Measurements from ENCODE around the gene NAA80. TPM values are rescaled to one million over a fixed set of nuclear protein-coding genes. Genes with fewer than 3 reads are reported as not detected.

NAA80 gene
- total and polyA plus RNA-seq, 2 of the 13 experiments (the other 11 are each of a cell fraction or from before 2014, with no cell fraction given) = 3.4 to 8.7 TPM

GRCh38 chr3:50278123-50278879 lies 20.9 kb downstream of the NAA80 start (continued):
- TF ChIP-seq ZUFSP (CRISPR knock-in tag; IDR thresholded peaks at IDR 0.05; ENCODE audit: borderline replicate concordance) = no peak
- TF ChIP-seq ZNF510 (CRISPR knock-in tag; IDR thresholded peaks at IDR 0.05; ENCODE audit: low read depth) = no peak
- no peak for TF ChIP-seq REXO4 (CRISPR knock-in tag; IDR thresholded peaks at IDR 0.05; ENCODE audit: borderline replicate concordance)
- TF ChIP-seq FOXA1 (IDR thresholded peaks at IDR 0.05) = no peak
- TF ChIP-seq FOXA1 (CRISPR knock-in tag; IDR thresholded peaks at IDR 0.05) = peak; percentile 46
- TF ChIP-seq EP300 (IDR thresholded peaks at IDR 0.05; ENCODE audit: low read depth in 2 of 2, low read length in 2 of 2) = no peak
- 0 out of 2 replicates have a peak, but pooled peaks have one; percentile 30 for TF ChIP-seq EP300 (CRISPR knock-in tag; IDR thresholded peaks at IDR 0.05; ENCODE audit: borderline replicate concordance)
- TF ChIP-seq RBM22 (optimal IDR thresholded peaks at IDR 0.05; ENCODE audit: low read length) = peak; percentile 84
- no peak for TF ChIP-seq SNAI1 (CRISPR knock-in tag; IDR thresholded peaks at IDR 0.05; ENCODE audit: borderline replicate concordance)

- ATAC-seq (no peak), DNase-seq (ENCODE audit: low spot score) (no peak), FAIRE-seq (no peak)
- Histone ChIP-seq H3K4me1 (ENCODE audit: insufficient read depth, low read length) (peaks cover 46% of the 10 kb centered on the region), H3K4me3 (replicated peaks in 1 of 3; ENCODE audit: insufficient read depth in 1 of 3, low read depth in 2 of 3, low read length in 3 of 3) (no peak overlapping the region), H3K9ac (ENCODE audit: insufficient read depth, low read depth, low read length) (no peak overlapping the region), H3K27ac (ENCODE audit: extremely low read length, insufficient read depth, low read length) (no peak overlapping the region), H3K4me2 (ENCODE audit: low read depth, low read length) (no peak overlapping the region), H3K79me2 (ENCODE audit: insufficient read depth, low read length) (peaks cover 7% of the 10 kb centered on the region), H2AFZ (ENCODE audit: low read length) (no peak overlapping the region), H3K9me3 (ENCODE audit: low read length) (no peaks in the 10 kb centered on the region), H3K36me3 (replicated peaks in 1 of 2; ENCODE audit: control insufficient read depth in 1 of 2, insufficient read depth in 2 of 2, low read length in 2 of 2) (peaks cover 14 to 30% of the 10 kb centered on the region in 2 experiments), H3K27me3 (ENCODE audit: control insufficient read depth in 1 of 2, insufficient read depth in 2 of 2, low read length in 2 of 2) (no peaks in the 10 kb centered on the region), H4K20me1 (ENCODE audit: insufficient read depth, low read length) (no peaks in the 10 kb centered on the region; the same call in 1 of the 2 replicates)
- no TSS peak for BruUV-seq (replicated peaks)
- ChIA-PET POLR2A (interaction anchor here (0.7 to 1.7 kb wide), 4 partner anchors 12 to 71 kb away, joined by 3 to 7 read pairs (median 4); partner anchors contain the start of genes HYAL3, IFRD2 and NAA80), CTCF (ENCODE audit: low intra/inter-chr PET ratio, low total read pairs) (no interaction called here)
- intact Hi-C loops (cut with micrococcal nuclease; ENCODE audit: unreplicated experiment) (no loop called here), in situ Hi-C loops (cut with HindIII; ENCODE audit: extremely low pct_ligation_motif_present, low pct_unique_long_range_greater_than_20kb) (loop anchor here (10.0 kb wide), 1 partner anchor 82 kb away; the partner anchor contains the start of gene GNAT1)
- WGBS (ENCODE audit: low lambda C conversion rate) = 95% methylated on average over 17 of the region's 17 CpGs
- TF ChIP-seq ZNF101 (CRISPR knock-in tag; IDR thresholded peaks at IDR 0.05; ENCODE audit: borderline replicate concordance, low read depth) (no peak), CBX2 (IDR thresholded peaks at IDR 0.05; ENCODE audit: low read depth, low read length) (no peak), CBX2 (CRISPR knock-in tag; IDR thresholded peaks at IDR 0.05; ENCODE audit: low read depth) (no peak), DDIT3 (CRISPR knock-in tag; IDR thresholded peaks at IDR 0.05) (no peak), KAT8 (CRISPR knock-in tag; IDR thresholded peaks at IDR 0.05) (no peak), ZNF337 (CRISPR knock-in tag; IDR thresholded peaks at IDR 0.05; ENCODE audit: borderline replicate concordance, low read depth) (no peak), ZNF772 (CRISPR knock-in tag; IDR thresholded peaks at IDR 0.05) (no peak), ZNF577 (CRISPR knock-in tag; IDR thresholded peaks at IDR 0.05; ENCODE audit: borderline replicate concordance, low read depth) (no peak)
Measured at GRCh38 chr3:50276762-50277101, 22.5 kb downstream of the NAA80 start.
